ENCODE measurements around the gene PSMD9. TPM values are rescaled to one million over a fixed set of nuclear protein-coding genes. Genes with fewer than 3 reads are reported as not detected.

The PSMD9 gene
- total RNA-seq, 1 experiment from 2014 or later: 39.9 TPM

GRCh38 chr12:121953117-121953692, 64.6 kb downstream of the PSMD9 start:
- Mint-ChIP-seq H3K4me3 (no peak overlapping the region), H3K9me3 (peaks cover 2 to 3% of the 10 kb centered on the region in 2 experiments; a peak in 1 of 5 replicates), H3K4me1 (peaks cover 7 to 15% of the 10 kb centered on the region in 2 experiments), H3K27me3 (ENCODE audit: low read depth) (peaks cover 3% of the 10 kb centered on the region; the same call in 1 of the 2 replicates), H3K27ac (no peak overlapping the region), H3K36me3 (ENCODE audit: insufficient read depth in 1 of 3, low read depth in 3 of 3) (no peaks in the 10 kb centered on the region)
- Histone ChIP-seq H2BK20ac (ENCODE audit: low read depth, low read length, poor library complexity, severe bottlenecking) (no peak overlapping the region), H2AFZ (ENCODE audit: low read length) (no peak overlapping the region), H3K23ac (ENCODE audit: insufficient read length, low read depth, low read length) (no peak overlapping the region), H4K8ac (replicated peaks; ENCODE audit: insufficient read length, low read depth, low read length) (no peak overlapping the region), H3K27me3 (ENCODE audit: insufficient read depth, low read length) (no peaks in the 10 kb centered on the region), H3K9ac (ENCODE audit: extremely low read depth, insufficient read length, low read length) (no peak overlapping the region), H2AK5ac (ENCODE audit: insufficient read length, low read length) (no peak overlapping the region), H3K18ac (ENCODE audit: insufficient read length, low read depth, low read length) (no peak overlapping the region), H3K79me1 (ENCODE audit: insufficient read depth, low read depth, low read length, poor library complexity, severe bottlenecking) (no peaks in the 10 kb centered on the region), H3K4me2 (ENCODE audit: insufficient read depth, insufficient read length, low read length) (no peak overlapping the region), H3K14ac (ENCODE audit: insufficient read depth, low read length) (no peak overlapping the region), H3K56ac (ENCODE audit: insufficient read length, low read depth, low read length) (no peak overlapping the region), H4K20me1 (ENCODE audit: control insufficient read depth, insufficient read depth, insufficient read length) (no peaks in the 10 kb centered on the region), H3K9me3 (ENCODE audit: control insufficient read depth, low read depth, low read length) (no peaks in the 10 kb centered on the region), H3K4ac (ENCODE audit: low read depth, low read length) (no peak overlapping the region), H3K4me1 (ENCODE audit: insufficient read depth, low read length) (peaks cover 3% of the 10 kb centered on the region; the same call in 1 of the 2 replicates), H4K5ac (ENCODE audit: insufficient read length, low read depth, low read length) (no peak overlapping the region), H3T11ph (ENCODE audit: low read length) (no peak overlapping the region), H3K79me2 (ENCODE audit: insufficient read depth, low read length) (no peaks in the 10 kb centered on the region), H4K91ac (ENCODE audit: insufficient read length, low read depth, low read length) (no peak overlapping the region), H2BK5ac (ENCODE audit: insufficient read length, low read length) (no peak overlapping the region), H2BK15ac (ENCODE audit: low read depth, low read length) (no peak overlapping the region), H3K27ac (ENCODE audit: insufficient read length, low read depth, low read length) (no peak overlapping the region), H3K23me2 (ENCODE audit: insufficient read length, low read depth, low read length, poor library complexity, severe bottlenecking) (no peaks in the 10 kb centered on the region), H2BK12ac (ENCODE audit: insufficient read length, low read depth, low read length) (no peak overlapping the region), H2BK120ac (ENCODE audit: low read depth, low read length, poor library complexity, severe bottlenecking) (no peak overlapping the region)
- WGBS (ENCODE audit: extremely low coverage, insufficient read length, low lambda C conversion rate): no CpG with 5 or more reads among the region's 4 CpGs
- DNase-seq: no peak
- no peak for TF ChIP-seq CTCF (conservative IDR thresholded peaks at IDR 0.05)

Measured in H9 (cell line).